ENCODE results near the gene MAST3. TPM values are rescaled to one million over a fixed set of nuclear protein-coding genes. Genes with fewer than 3 reads are reported as not detected.

MAST3 gene
- total and polyA plus RNA-seq, 2 of the 13 experiments (the other 11 are each of a cell fraction or from before 2014, with no cell fraction given), result 4.1 to 4.6 TPM

GRCh38 chr19:18121166-18121565, 23.6 kb downstream of the MAST3 start:
- Histone ChIP-seq H3K9ac (ENCODE audit: insufficient read depth, low read depth, low read length) (no peak overlapping the region), H2AFZ (ENCODE audit: low read length) (no peak overlapping the region), H3K4me2 (ENCODE audit: low read depth, low read length) (no peak overlapping the region), H3K79me2 (ENCODE audit: insufficient read depth, low read length) (peaks cover 16% of the 10 kb centered on the region), H3K27ac (ENCODE audit: extremely low read length, insufficient read depth, low read length) (no peak overlapping the region), H3K27me3 (ENCODE audit: control insufficient read depth in 1 of 2, insufficient read depth in 2 of 2, low read length in 2 of 2) (no peaks in the 10 kb centered on the region), H4K20me1 (ENCODE audit: insufficient read depth, low read length) (no peaks in the 10 kb centered on the region), H3K9me3 (ENCODE audit: low read length) (no peaks in the 10 kb centered on the region), H3K36me3 (replicated peaks in 1 of 2; ENCODE audit: control insufficient read depth in 1 of 2, insufficient read depth in 2 of 2, low read length in 2 of 2) (peaks cover 11 to 38% of the 10 kb centered on the region in 2 experiments), H3K4me3 (replicated peaks in 1 of 3; ENCODE audit: insufficient read depth in 1 of 3, low read depth in 2 of 3, low read length in 3 of 3) (no peak overlapping the region), H3K4me1 (ENCODE audit: insufficient read depth, low read length) (peaks cover 23% of the 10 kb centered on the region)
- in situ Hi-C loops (cut with HindIII; ENCODE audit: extremely low pct_ligation_motif_present, low pct_unique_long_range_greater_than_20kb) (no loop called here), intact Hi-C loops (cut with micrococcal nuclease; ENCODE audit: unreplicated experiment) (no loop called here)
- TF ChIP-seq ATM (IDR thresholded peaks at IDR 0.05; ENCODE audit: borderline replicate concordance) (no peak), ONECUT2 (CRISPR knock-in tag; IDR thresholded peaks at IDR 0.05) (no peak), TBX2 (CRISPR knock-in tag; IDR thresholded peaks at IDR 0.05; ENCODE audit: borderline replicate concordance) (no peak), SP5 (CRISPR knock-in tag; IDR thresholded peaks at IDR 0.05; ENCODE audit: borderline replicate concordance, low read depth) (no peak), GMEB1 (CRISPR knock-in tag; IDR thresholded peaks at IDR 0.05; ENCODE audit: borderline replicate concordance) (no peak), ZNF18 (CRISPR knock-in tag; IDR thresholded peaks at IDR 0.05; ENCODE audit: insufficient replicate concordance) (no peak), EED (CRISPR knock-in tag; IDR thresholded peaks at IDR 0.05) (no peak), ZNF547 (CRISPR knock-in tag; IDR thresholded peaks at IDR 0.05) (no peak), ZNF143 (CRISPR knock-in tag; IDR thresholded peaks at IDR 0.05) (no peak), ATF7 (IDR thresholded peaks at IDR 0.05) (no peak), ATF7 (CRISPR knock-in tag; IDR thresholded peaks at IDR 0.05) (no peak), ZC3H4 (CRISPR knock-in tag; IDR thresholded peaks at IDR 0.05; ENCODE audit: borderline replicate concordance) (no peak), ZNF256 (CRISPR knock-in tag; conservative IDR thresholded peaks at IDR 0.05) (no peak), ZNF446 (CRISPR knock-in tag; IDR thresholded peaks at IDR 0.05) (no peak)
- TF ChIP-seq, protein P1, sequence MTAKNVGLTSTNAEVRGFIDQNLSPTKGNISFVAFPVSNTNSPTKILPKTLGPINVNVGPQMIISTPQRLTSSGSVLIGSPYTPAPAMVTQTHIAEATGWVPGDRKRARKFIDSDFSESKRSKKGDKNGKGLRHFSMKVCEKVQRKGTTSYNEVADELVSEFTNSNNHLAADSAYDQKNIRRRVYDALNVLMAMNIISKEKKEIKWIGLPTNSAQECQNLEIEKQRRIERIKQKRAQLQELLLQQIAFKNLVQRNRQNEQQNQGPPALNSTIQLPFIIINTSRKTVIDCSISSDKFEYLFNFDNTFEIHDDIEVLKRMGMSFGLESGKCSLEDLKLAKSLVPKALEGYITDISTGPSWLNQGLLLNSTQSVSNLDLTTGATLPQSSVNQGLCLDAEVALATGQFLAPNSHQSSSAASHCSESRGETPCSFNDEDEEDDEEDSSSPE (CRISPR knock-in tag; IDR thresholded peaks at IDR 0.05), result no peak
- TF ChIP-seq, protein P2, sequence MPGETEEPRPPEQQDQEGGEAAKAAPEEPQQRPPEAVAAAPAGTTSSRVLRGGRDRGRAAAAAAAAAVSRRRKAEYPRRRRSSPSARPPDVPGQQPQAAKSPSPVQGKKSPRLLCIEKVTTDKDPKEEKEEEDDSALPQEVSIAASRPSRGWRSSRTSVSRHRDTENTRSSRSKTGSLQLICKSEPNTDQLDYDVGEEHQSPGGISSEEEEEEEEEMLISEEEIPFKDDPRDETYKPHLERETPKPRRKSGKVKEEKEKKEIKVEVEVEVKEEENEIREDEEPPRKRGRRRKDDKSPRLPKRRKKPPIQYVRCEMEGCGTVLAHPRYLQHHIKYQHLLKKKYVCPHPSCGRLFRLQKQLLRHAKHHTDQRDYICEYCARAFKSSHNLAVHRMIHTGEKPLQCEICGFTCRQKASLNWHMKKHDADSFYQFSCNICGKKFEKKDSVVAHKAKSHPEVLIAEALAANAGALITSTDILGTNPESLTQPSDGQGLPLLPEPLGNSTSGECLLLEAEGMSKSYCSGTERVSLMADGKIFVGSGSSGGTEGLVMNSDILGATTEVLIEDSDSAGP (CRISPR knock-in tag; IDR thresholded peaks at IDR 0.05; ENCODE audit: borderline replicate concordance), result no peak
- ChIA-PET POLR2A (no interaction called here), CTCF (ENCODE audit: low intra/inter-chr PET ratio, low total read pairs) (no interaction called here)
- BruUV-seq (replicated peaks), result no TSS peak
- FAIRE-seq, result no peak
- WGBS (ENCODE audit: low lambda C conversion rate), result 94% methylated on average over 5 of the region's 5 CpGs
- no peak for ATAC-seq
- DNase-seq (ENCODE audit: low spot score), result no peak

Measured in HepG2 (cell line).